GM18868 (cell line): Measurements from ENCODE around the gene DOK6.
"Not testable (repeated sequence)": the region's sequence is repeated elsewhere in the genome, so short reads cannot be mapped to it uniquely, and the experiment has no call there.

ENCODE experiments used
- ATAC-seq: cut with Tn5 transposase; IDR thresholded peaks from one replicate; pipeline ENCODE4 v1.9.1; 2021; ENCODE audit warnings: mild to moderate bottlenecking, moderate library complexity; ENCODE audit not compliant: unreplicated experiment

DOK6 gene

GRCh38 chr18:69845593-69846506, 445.2 kb downstream of the DOK6 start:
- no peak for ATAC-seq

DNA sequence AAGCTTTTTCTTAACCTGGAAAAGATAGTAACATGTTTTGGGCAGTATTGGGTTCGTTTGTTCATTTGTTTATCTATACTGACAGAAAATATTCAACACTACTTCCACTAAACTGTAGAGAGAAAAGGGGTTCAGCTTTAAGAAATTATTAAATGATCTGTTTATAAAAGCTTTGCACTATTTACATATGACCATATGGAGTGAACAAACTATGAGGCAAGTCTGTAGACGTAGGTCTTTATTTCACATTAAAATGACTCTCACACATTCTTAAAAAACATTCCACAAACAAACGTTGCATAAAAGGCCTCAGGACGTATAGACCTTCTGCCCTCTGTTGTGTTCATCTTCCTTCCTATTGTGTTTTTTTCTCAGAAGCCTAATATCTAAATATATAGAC, 452.4 kb downstream of the DOK6 start:
- no peak for ATAC-seq

DNA sequence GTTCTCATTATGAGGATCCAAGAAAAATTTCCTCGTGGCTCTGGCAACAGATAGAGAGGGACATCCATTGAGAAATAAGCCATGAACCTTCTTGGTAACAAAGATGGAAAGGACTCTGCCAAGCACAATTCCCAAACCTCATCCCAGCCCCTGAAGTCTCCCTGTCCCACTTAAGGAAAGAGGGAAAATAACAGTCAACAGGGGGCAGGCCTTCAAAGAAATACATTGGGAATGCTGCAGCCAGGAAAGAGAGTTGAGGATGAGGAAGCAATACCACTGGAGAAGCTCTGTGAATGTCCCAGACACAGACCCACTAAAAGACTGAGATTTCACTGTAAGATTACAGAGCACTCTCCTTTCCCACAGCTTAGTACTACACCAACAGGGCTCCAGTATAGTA, 453.8 kb downstream of the DOK6 start:
- ATAC-seq: no peak

DNA sequence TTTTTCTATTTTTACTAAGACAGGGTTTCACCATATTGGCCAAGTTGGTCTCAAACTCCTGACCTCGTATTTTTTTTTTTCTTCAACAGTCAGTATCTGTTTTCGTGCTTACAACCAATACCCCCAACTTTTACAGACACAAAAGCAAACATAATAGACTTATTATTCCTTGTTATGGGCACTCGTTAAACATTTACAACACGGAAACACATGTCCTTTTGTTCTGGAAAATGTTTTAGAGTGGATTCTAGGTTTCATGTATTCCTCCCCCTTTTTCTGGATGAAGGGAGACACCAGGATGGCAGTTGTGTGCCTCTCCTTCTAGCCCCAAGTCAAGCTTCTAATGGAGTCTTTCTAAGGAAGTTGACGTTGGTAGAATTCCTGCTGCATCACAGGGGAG, 458.2 kb downstream of the DOK6 start:
- ATAC-seq: no peak

DNA sequence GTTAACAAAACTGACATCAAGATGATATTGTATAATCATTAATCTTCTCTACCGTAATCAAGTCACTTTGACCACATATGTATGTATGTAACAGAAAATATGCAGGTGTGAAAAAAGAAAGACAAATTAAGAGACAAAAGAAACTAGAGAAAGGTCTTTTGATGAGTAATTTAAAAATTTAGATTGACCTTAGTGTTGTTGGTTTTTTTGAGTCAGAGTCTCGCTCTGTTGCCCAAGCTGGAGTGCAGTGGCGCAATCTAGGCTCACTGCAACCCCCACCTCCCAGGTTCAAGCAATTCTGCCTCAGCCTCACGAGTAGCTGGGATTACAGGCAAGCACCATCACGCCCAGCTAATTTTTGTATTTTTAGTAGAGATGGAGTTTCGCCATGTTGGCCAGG, 464.1 kb downstream of the DOK6 start:
- peak; percentile 92 for ATAC-seq

GRCh38 chr18:69865776-69866175, 465.1 kb downstream of the DOK6 start:
- no peak for ATAC-seq

GRCh38 chr18:69866212-69866611, 465.5 kb downstream of the DOK6 start:
- ATAC-seq: no peak

GRCh38 chr18:69870736-69871135, 470.0 kb downstream of the DOK6 start:
- ATAC-seq: no peak

DNA sequence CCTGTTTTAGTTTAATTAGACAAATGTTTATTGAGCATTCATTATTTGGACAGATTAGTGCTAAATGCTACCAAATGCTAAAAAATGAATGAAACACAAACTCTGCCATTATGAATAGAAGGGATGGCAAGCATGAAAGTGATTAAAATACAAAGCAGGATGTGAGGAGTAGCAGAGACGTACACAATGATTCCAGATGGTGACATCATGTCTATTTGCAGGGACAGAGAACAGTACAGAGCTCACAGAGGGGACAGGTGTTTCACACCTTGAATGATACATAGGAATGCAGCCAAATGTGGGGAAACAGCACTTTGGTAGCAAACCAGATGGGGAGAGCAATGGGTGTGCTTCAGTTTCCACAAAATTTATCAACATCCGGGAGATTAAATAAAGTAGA, 470.7 kb downstream of the DOK6 start:
- no peak for ATAC-seq

GRCh38 chr18:69872661-69873060, 472.0 kb downstream of the DOK6 start:
- ATAC-seq: no peak

DNA sequence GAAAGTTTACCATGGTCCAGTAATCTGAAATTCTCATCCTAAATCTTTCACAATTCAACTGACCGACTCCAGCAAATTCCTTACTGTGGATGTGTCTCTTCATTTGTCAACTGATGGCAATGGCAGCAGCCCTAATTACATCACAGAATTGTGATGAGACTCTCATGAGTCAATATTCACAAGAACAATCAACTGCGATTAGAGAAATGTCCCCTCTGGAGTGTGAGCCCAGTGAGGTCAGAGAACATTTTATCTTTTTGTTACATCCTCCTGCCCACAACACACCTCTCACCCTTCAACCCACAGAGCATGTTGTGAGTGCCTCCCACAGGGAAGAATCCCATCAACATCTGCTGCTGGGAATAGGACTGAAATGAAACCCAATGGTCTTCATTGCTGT, 473.4 kb downstream of the DOK6 start:
- no peak for ATAC-seq

DNA sequence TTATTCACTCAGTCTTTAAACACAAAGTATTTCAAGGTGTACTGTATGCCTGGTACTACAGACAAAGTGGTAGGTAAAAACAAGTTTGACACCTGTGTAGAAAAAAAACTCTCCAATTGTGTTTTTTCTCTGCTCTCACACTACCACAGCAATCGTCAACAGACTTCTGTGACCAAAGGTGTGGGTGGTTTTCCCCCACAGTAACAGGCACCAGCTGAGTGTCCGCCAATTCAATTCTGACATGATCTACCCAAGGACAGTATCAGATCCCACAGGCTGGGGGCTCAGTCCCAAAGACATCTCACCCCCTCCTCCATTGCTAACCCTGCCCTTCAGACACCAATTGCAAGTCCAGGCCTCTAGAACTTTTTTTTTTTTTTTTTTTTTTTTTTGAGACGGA, 475.8 kb downstream of the DOK6 start:
- ATAC-seq: no peak

DNA sequence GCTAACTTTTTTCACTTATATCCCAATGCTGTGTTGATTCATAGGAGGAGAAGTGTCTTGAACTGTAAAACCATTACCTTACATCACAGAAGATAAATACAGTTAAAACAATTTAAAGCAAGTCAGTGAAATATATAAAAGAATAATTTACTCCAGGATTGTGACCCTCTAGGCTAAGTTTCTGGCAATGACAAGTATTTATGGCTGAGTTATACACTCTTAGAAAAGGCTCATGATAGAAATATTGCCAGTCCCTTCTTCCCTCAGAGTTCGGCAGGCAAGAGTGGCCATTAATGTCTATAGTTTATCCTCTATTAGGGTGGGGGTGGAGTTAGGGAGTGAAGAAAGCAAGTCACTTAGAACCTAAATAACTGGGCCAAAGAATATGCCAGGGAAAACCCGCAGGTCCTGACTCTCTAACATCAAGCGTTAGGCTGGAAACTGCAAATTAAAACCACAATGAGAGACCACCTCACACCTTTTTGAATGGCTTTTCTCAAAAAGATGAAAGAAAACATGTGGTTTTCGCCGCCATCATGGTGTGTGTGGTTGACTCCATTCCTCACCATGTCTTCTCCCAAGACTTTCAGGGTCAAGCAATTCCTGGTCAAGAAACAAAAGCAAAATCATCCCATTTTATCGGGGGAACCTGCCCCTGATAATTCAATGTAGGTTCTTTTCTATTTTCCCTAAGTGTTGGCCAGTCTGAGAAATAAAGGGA, 477.7 kb downstream of the DOK6 start:
- ATAC-seq: no peak

- ATAC-seq: not testable (repeated sequence)
These were observed 478.4 kb downstream of the DOK6 start for GRCh38 chr18:69879051-69879450.

GRCh38 chr18:69880083-69880482, 479.4 kb downstream of the DOK6 start:
- no peak for ATAC-seq

- ATAC-seq: peak; percentile 56
These were observed 482.4 kb downstream of the DOK6 start for GRCh38 chr18:69882965-69883668.

- no peak for ATAC-seq
These were observed 483.1 kb downstream of the DOK6 start for GRCh38 chr18:69883781-69884180.

DNA sequence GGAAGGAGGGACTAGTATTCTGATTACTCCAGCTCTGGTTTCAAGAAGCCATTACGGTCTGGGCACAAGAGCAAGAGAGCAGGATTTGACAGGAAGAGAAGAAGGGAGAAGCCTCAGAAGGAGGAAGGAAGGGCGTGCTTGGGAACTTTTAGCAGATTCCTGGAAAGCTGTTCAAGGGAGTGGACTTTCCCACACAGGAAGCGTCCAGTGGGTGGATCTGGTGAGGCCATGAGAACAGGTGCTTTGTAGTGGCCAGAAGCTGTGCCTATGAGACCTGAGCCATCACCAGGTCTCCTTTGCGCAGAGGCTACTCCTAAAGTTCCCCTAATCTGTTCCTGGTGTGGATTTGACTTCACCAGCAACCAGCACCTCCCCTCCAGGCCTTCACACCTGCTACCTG, 484.7 kb downstream of the DOK6 start:
- ATAC-seq: no peak

DNA sequence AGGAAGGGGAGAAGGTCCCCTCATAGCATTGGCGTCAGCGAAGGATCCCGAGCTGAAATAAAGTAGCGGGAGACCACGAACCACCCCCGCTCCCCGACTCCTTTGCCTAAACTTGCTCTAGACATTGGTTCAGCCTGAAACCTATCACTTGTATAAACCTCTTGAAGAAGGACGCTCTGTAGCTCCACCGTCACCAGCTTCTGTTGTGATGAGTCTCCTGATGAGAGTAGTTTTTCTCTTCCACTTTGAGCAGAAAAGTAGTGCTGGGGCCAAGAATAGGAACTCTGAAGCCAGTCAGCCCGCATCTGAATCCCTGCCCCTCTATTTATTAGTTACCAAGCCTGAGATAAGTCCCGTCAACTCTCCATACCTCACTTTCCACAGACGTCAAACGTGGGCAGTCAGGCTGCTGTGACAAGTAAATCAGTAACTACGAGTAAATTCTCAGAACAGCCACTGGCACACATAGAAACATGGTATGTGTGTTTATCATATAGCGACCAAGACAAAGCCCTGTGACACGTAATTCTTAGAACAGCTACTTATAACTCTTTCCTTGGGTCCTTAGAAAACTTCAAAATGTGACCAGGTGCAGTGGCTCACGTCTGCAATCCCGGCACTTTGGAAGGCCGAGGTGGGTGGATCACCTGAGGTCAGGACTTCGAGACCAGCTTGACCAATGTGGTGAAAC, 485.3 kb downstream of the DOK6 start:
- peak; percentile 57 for ATAC-seq

DNA sequence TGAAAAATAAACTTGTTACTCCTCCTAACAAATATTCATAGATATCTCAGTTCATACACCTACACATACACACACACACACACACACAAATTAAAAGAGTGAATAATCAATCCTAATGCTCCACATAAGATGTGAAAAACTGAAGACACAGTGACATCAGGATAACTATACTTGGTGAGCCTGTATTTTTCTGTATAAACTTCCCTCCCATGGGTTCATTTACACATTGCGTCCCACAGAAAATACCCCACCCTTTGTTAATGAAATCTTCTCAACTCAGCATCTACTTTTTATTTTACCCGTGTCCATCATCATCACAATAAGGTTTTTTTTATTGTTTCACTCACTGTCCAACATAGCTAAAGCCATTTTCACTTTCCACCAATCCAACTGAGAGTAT, 486.6 kb downstream of the DOK6 start:
- ATAC-seq: no peak

DNA sequence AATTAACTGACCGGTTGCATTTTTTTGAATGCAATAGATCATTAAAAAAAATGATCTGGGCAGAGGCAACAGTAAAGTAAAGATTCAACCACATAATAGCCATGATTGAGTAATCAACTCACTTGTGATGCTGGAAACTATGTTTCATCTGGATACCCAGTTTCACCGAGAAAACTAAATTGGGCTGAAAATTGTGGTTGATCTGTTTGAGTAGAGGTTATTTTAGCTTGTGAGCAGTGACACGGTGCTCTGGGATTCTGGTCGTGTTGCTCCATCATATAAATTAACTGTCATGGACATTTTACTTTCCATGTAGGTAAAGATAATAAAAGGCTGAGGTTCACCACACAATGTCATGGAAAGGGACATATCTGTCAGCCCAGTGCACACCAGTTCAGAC, 488.3 kb downstream of the DOK6 start:
- peak; percentile 28 for ATAC-seq
